Esophagus muscularis mucosa (tissue), 3 donors: ENCODE results near the gene C15orf61.

ENCODE experiments used
- POLR2AphosphoS5 ChIP-seq, 2 donors: sonication (generic); formaldehyde crosslinking; IDR thresholded peaks; one replicate each; pipeline ENCODE4 v1.6.1; 2017; ENCODE audit warnings: antibody characterized with exemption in 2 of 2
- TF ChIP-seq, protein P1 (sequence below), 3 experiments: fragments of 200-600 bp in 2 of 3; fragments of 450-650 bp in 1 of 3; sonication (generic) in 2 of 3; IDR thresholded peaks; one replicate each; pipeline ENCODE4 v1.5.1; 2017 to 2019; ENCODE audit warnings: antibody characterized with exemption in 3 of 3, mild to moderate bottlenecking in 2 of 3, moderate library complexity in 1 of 3

GRCh38 chr15:67547836-67548235 lies 26.9 kb downstream of the C15orf61 start:
- TF ChIP-seq POLR2AphosphoS5 (IDR thresholded peaks at IDR 0.05) = no peak
- TF ChIP-seq, protein P1, sequence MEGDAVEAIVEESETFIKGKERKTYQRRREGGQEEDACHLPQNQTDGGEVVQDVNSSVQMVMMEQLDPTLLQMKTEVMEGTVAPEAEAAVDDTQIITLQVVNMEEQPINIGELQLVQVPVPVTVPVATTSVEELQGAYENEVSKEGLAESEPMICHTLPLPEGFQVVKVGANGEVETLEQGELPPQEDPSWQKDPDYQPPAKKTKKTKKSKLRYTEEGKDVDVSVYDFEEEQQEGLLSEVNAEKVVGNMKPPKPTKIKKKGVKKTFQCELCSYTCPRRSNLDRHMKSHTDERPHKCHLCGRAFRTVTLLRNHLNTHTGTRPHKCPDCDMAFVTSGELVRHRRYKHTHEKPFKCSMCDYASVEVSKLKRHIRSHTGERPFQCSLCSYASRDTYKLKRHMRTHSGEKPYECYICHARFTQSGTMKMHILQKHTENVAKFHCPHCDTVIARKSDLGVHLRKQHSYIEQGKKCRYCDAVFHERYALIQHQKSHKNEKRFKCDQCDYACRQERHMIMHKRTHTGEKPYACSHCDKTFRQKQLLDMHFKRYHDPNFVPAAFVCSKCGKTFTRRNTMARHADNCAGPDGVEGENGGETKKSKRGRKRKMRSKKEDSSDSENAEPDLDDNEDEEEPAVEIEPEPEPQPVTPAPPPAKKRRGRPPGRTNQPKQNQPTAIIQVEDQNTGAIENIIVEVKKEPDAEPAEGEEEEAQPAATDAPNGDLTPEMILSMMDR (IDR thresholded peaks at IDR 0.05) = no peak
